ENCODE data around the gene C16orf74. TPM values are rescaled to one million over a fixed set of nuclear protein-coding genes. Genes with fewer than 3 reads are reported as not detected.
A peak's percentile ranks its signal among the peaks of the same experiment; 100 is the strongest.

Gene C16orf74
- total RNA-seq, 1 donor from 2014 or later, result 3.1 TPM

DNA sequence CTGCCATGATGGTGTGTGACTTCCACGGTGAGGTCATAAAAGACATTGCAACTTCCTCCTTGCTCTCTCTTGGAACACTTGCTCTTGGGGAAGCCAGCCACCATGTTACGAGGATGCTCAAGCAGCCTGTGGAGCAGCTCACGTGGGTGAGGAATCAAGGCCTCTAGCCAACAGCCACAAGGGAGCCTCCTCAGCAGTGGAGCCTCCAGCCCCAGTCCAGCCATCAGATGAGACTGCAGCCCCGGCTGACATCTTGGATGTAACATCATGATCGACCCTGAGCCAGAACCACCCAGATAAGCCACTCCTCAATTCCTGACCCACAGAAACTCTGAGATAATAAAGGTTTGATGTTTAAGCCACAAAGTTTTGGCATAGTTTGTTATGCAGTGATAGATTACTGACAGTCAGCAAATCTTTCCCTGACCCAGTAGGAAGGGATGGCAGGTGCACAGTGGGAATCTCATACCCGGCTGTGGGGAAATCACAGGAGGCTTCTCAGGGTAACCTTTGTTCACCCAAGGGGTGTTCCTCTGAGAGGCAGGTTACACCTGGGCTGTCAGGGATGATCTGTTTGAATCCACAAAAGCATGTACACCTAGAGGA is 38.8 kb downstream of the C16orf74 start:
- peak; percentile 65 for DNase-seq (ENCODE audit: extremely low spot score, unreplicated experiment)
- Mint-ChIP-seq H3K27ac (no peak overlapping the region), H3K36me3 (no peaks in the 10 kb centered on the region), H3K27me3 (peaks cover 34% of the 10 kb centered on the region), H3K4me1 (ENCODE audit: unreplicated experiment) (peaks cover 33% of the 10 kb centered on the region), H3K4me3 (no peak overlapping the region), H3K9me3 (no peaks in the 10 kb centered on the region)
- TF ChIP-seq, protein P1, sequence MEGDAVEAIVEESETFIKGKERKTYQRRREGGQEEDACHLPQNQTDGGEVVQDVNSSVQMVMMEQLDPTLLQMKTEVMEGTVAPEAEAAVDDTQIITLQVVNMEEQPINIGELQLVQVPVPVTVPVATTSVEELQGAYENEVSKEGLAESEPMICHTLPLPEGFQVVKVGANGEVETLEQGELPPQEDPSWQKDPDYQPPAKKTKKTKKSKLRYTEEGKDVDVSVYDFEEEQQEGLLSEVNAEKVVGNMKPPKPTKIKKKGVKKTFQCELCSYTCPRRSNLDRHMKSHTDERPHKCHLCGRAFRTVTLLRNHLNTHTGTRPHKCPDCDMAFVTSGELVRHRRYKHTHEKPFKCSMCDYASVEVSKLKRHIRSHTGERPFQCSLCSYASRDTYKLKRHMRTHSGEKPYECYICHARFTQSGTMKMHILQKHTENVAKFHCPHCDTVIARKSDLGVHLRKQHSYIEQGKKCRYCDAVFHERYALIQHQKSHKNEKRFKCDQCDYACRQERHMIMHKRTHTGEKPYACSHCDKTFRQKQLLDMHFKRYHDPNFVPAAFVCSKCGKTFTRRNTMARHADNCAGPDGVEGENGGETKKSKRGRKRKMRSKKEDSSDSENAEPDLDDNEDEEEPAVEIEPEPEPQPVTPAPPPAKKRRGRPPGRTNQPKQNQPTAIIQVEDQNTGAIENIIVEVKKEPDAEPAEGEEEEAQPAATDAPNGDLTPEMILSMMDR (conservative IDR thresholded peaks at IDR 0.05), result no peak

DNA sequence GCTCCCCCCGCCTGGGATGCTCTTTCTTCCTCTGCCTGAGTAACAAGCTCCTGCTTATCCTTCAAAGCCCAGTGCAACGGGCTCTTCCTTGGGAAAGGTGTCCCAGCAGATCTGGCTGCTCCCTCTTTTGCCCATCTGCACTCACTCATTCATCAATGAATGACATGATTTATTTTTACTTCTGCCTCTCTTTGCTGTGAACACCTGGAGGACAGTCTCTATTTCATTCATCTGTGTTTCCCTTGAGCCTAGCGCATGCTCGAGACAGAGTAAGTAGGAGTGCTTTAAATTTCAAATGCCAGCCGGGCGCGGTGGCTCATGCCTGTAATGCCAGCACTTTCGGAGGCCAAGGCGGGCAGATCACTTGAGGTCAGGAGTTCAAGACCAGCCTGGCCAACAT is 40.2 kb downstream of the C16orf74 start:
- H3K27ac Mint-ChIP-seq, result no peak overlapping the region
- H3K4me1 Mint-ChIP-seq (ENCODE audit: unreplicated experiment), result peaks cover 29% of the 10 kb centered on the region
- peaks cover 30% of the 10 kb centered on the region for H3K27me3 Mint-ChIP-seq
- peak overlapping the region; percentile 16 for H3K4me3 Mint-ChIP-seq
- no peaks in the 10 kb centered on the region for H3K9me3 Mint-ChIP-seq
- no peaks in the 10 kb centered on the region for H3K36me3 Mint-ChIP-seq
- TF ChIP-seq, protein P1 (conservative IDR thresholded peaks at IDR 0.05), result no peak
- DNase-seq (ENCODE audit: extremely low spot score, unreplicated experiment), result no peak

DNA sequence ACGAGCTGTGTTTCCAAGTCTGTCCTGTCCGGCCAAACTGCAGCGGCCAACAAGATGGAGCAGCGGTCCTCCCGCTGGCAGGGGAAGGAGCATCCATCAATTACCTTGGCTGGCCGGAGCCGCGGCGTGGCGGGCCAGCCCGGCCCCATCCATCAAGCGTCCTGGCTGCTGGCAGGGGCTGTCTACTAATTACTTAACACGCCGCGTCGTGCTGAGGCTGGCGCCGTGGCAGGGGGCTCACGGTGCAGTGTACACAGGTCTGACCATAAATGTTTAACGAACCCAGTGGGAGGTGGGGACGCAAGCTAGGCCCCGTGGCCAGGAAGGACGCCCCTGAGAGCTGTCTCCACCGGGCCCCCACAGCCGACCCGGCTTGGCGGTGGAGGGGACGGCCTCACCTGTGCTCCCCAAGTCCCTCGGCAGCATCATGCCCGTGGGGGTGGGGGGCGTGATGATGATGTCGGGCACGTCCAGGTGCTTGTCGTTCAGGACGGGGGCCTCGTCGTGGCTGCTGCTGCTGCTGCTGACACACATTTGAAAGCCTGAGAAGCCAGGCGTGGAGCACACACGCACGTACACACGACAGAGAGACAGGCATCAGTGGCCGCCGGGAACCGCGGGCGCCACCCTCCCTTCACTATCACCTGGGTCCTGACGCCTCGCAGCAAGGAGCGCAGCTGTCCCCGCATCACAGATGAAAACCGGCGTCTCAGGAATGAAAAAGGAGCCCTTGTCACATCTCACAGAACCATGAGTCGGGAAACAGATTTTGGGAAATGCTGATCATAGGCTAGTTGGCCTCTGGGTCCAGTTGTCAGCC is 40.9 kb downstream of the C16orf74 start:
- TF ChIP-seq, protein P1 (conservative IDR thresholded peaks at IDR 0.05), result no peak
- Mint-ChIP-seq H3K4me3 (peak overlapping the region; percentile 28), H3K27me3 (peaks cover 23% of the 10 kb centered on the region), H3K27ac (no peak overlapping the region), H3K9me3 (no peaks in the 10 kb centered on the region), H3K4me1 (ENCODE audit: unreplicated experiment) (peaks cover 23% of the 10 kb centered on the region), H3K36me3 (no peaks in the 10 kb centered on the region)
- peak; percentile 70 for DNase-seq (ENCODE audit: extremely low spot score, unreplicated experiment)

DNA sequence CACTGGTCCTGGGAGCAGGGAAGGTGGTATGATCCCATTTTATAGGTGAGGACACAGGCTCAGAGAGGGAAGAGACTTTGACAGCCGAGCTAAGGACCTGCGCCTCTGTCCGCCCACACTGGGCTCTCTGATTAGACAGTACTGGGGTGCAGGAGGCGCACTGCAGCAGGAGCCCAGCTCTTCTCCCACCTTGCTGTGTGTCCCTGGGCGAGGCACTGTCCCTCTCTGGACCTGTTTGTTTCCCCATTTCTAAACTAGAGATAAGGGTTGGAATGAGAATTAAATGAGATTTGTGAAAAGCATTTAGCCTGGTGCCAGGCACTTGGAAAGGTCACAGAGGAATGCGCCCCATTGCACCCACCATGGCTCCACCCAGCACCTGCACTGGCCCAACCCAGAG is 42.6 kb downstream of the C16orf74 start:
- no peak overlapping the region for H3K4me3 Mint-ChIP-seq
- no peaks in the 10 kb centered on the region for H3K36me3 Mint-ChIP-seq
- no peak for DNase-seq (ENCODE audit: extremely low spot score, unreplicated experiment)
- H3K9me3 Mint-ChIP-seq, result no peaks in the 10 kb centered on the region
- TF ChIP-seq, protein P1 (conservative IDR thresholded peaks at IDR 0.05), result no peak
- H3K27me3 Mint-ChIP-seq, result peaks cover 19% of the 10 kb centered on the region
- no peak overlapping the region for H3K27ac Mint-ChIP-seq
- peaks cover 22% of the 10 kb centered on the region for H3K4me1 Mint-ChIP-seq (ENCODE audit: unreplicated experiment)

GRCh38 chr16:85707528-85708095 is 43.3 kb downstream of the C16orf74 start:
- peaks cover 14% of the 10 kb centered on the region for H3K4me1 Mint-ChIP-seq (ENCODE audit: unreplicated experiment)
- no peaks in the 10 kb centered on the region for H3K36me3 Mint-ChIP-seq
- no peaks in the 10 kb centered on the region for H3K9me3 Mint-ChIP-seq
- H3K27ac Mint-ChIP-seq, result no peak overlapping the region
- H3K4me3 Mint-ChIP-seq, result no peak overlapping the region
- peaks cover 20% of the 10 kb centered on the region for H3K27me3 Mint-ChIP-seq
- peak; percentile 72 for DNase-seq (ENCODE audit: extremely low spot score, unreplicated experiment)
- TF ChIP-seq, protein P1 (conservative IDR thresholded peaks at IDR 0.05), result no peak
